ENCODE data around the gene CES3. TPM values are rescaled to one million over a fixed set of nuclear protein-coding genes. Genes with fewer than 3 reads are reported as not detected.

Gene CES3, protein sequence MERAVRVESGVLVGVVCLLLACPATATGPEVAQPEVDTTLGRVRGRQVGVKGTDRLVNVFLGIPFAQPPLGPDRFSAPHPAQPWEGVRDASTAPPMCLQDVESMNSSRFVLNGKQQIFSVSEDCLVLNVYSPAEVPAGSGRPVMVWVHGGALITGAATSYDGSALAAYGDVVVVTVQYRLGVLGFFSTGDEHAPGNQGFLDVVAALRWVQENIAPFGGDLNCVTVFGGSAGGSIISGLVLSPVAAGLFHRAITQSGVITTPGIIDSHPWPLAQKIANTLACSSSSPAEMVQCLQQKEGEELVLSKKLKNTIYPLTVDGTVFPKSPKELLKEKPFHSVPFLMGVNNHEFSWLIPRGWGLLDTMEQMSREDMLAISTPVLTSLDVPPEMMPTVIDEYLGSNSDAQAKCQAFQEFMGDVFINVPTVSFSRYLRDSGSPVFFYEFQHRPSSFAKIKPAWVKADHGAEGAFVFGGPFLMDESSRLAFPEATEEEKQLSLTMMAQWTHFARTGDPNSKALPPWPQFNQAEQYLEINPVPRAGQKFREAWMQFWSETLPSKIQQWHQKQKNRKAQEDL
- 3.1 TPM for total RNA-seq

DNA sequence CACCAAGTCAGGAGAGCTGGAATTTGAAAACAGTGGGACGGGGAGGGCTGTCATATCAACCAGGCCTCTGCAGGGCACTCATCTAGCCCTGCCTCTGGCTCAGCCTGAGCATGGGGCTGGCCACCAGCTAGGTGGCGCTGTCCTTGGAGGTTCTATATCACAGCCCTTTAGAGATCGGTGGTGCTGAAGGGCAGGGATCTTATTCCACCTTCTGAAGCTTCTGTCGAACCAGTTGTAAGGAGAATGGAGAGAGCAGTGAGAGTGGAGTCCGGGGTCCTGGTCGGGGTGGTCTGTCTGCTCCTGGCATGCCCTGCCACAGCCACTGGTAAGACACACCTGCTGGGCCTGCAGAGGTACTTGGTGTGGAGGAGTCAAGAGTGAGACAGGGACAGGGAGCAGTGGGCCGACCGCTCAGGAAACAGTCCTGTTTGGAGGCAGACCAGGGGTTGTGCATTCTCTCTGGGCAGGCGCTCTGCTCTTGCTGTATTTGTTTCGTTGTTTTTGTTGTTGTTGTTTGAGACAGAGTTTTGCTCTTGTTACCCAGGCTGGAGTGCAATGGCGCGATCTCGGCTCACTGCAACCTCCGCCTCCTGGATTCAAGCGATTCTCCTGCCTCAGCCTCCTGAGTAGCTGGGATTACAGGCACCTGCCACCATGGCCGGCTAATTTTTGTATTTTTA is at the start of gene CES3:
Gene CES3, plus strand, starts transcription at position 202 of the 680 bp plus-strand sequence. Its CDS starts 42 bp downstream, at position 244.

DNA sequence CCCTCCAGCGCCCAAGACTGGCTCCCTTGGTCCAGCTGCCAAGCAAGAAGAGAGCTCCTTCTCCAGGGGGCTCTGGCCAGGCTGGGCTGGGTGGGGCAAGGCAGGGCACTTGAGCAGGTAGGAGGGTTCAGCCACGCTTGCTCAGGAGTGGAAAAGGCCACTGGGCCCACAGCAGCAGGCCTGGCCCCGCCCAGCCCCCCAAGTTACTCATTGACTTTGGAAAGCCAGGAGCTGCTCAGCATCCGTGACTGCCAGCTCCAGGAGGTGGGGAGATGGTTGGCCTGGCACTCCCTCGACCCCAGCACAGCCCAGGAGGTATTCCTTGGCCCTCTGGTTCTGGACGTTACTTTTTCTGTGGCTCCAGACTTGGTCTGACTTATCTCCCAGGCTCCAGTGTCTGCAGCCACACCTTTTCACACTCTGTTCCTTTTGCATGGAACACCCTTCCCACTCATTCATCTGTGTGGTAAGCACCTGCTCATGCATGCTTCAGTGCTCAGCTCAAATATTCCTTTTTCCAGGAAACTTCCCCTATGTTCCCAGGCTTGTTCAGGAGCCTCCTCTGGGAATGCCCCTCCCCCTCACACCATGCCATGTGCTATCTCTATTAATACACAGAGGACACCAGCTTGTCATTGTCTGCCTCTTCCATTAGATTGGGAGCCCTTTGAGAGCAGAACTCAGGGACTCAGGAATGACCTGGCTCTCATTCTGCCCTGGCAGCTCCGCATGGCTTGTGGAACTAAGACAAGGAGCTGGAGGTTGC is 42.1 kb upstream of the CES3 start, which contains the start of gene CDH16:
Gene CDH16, minus strand, starts transcription at position 83 of the 766 bp plus-strand sequence. CDS start 820 bp downstream, outside the sequence.

DNA sequence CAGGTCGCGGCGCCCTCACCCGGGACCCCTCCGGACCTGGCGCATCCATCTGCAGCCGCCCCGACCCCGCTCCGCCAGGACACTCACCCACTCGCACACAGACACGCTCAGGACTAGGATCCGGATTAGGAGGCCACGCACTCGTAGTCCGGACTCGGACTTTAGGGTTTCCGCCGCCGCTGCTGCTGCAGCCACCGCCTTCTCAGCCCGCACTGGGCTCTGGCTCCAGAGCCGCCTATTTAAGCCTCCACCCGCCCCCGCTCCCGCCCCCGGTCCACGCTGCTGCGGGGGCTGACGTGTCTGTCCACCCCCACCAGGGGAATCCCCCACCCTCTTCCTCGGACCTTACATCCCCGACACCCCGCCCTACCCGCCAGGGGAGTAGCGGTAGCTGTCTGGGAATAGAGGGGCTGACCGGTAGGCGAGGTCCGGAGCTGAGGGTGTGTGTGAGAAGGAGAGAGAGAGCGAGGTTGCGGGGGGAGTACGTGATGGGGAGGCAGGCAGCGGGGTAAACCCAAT is 35.7 kb upstream of the CES3 start, which contains the start of gene RRAD:
Gene RRAD, minus strand, starts transcription at position 214 of the 519 bp plus-strand sequence. CDS start 356 bp downstream, outside the sequence.

DNA sequence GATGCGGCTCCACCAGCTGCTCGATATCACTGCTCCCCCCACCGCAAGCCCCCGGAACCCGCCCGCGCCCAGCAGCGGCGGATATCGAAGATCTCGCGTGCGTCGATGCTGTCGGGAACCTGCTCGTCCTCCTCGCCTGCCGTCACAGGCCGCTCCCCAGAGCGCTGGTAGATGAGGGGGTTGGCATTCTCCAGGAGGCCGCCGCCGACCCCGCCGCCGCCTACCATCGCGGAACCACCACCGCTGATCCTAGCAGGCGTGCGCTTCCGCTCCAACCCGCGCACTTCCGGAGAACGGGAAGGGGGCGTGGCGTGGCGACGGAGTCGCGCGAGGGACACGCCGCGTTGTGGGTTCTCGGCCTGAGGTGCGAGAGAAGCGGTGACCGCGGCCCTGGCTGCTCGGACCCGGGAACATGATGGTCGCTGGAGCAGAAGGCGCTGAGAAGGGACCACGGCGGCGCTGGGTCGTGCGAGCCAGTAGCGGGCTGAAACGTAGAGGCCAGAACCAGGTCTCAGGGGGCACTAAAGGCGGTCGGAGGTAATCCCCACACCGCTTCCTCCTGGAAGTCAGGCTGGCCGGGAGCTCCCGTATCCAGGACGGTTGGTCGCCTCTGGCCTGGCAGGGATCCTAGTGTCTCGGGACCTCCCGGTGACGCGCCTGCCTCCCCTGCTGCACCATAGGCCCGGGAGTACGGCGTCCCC is 26.8 kb upstream of the CES3 start, which contains the start of gene CIAO2B:
Gene CIAO2B, minus strand, starts transcription at position 265 of the 701 bp plus-strand sequence. Its CDS starts 38 bp downstream, at position 227.

DNA sequence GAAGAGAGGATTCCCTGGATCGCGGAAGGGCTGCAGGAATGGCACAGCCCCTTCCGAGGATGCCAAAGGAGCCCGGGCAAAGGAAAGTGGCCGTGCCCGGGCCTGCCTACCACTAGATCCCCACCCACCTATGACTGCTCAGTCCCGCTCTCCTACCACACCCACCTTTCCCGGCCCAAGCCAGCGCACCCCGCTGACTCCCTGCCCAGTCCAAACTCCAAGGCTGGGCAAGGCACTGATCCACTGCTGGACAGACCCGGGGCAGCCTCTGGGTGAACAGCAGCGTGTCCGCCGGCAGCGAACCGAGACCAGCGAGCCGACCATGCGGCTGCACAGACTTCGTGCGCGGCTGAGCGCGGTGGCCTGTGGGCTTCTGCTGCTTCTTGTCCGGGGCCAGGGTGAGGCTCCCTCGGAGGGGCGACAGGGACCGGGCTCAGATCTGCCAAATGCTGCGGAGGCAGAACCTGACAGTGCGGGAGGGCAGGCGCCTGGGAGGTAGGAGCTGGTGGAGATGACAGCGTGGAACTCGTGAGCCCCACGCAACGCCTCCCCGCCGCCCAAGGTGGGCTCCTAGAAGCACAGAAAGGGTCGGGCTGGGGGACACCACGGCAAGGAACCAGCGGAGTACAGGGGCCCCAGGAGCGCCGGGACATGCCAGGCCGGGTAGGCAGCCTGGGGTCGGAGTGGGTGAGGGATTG is 25.6 kb upstream of the CES3 start, which contains the start of gene CES2:
Gene CES2, plus strand, starts transcription at position 203 of the 698 bp plus-strand sequence. Its CDS starts 120 bp downstream, at position 323.

DNA sequence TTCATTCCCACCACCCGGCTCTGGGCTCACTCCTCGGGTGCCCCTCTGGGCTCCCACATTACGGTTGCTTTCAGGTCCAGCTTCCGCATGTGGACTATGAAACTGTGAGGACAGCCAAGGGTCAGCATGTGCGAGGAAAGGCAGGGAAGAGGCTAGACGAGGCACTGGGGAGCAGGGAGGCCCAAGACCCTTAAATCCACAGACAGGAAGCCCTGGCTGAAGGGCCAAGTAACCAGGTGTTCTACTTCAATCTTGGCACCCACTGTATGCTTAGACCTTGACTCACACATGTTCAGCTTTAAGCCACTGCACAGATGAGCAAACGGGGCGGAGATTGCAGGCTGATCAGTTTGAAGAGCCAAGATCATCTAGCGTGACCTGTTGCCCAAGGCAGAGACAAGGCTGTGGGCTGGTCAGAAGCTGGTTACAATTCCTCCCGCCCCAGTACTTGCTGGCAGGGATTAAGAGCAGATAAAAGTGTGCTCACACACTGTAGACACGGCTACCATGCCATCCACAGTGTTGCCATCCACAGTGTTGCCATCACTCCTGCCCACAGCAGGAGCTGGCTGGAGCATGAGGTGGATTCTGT is 27.2 kb downstream of the CES3 start, which contains the start of gene CES4A:
Gene CES4A, plus strand, starts transcription at position 393 of the 592 bp plus-strand sequence. Its CDS starts 184 bp downstream, at position 577.

Small RNAs within 50 kb of the gene (small RNA-seq; reads per million reads assigned to genes)
- gene RN7SL543P (ENCODE audit: low replicate concordance), result not detected

Other genes starting within 250 kb of the CES3 start
- gene DYNC1LI2, start 209.7 kb upstream of the CES3 start, total RNA-seq, result 124 TPM
- not detected for gene TERB1, start 159.7 kb upstream of the CES3 start, total RNA-seq
- 43.7 TPM for gene NAE1, start 130.3 kb upstream of the CES3 start, total RNA-seq
- 0.12 TPM for gene CA7, start 116.9 kb upstream of the CES3 start, total RNA-seq
- gene PDP2, start 80.8 kb upstream of the CES3 start, total RNA-seq, result 13.1 TPM
- 479 TPM for gene CDH16, start 42.4 kb upstream of the CES3 start, total RNA-seq
- gene RRAD, start 35.7 kb upstream of the CES3 start, total RNA-seq, result 21.4 TPM
- 77.7 TPM for gene CIAO2B, start 26.9 kb upstream of the CES3 start, total RNA-seq
- gene CES2, start 25.8 kb upstream of the CES3 start, total RNA-seq, result 35.0 TPM
- 6.5 TPM for gene CES4A, start 27.3 kb downstream of the CES3 start, total RNA-seq
- gene CBFB, start 67.9 kb downstream of the CES3 start, total RNA-seq, result 69.7 TPM
- gene PHAF1, start 148.7 kb downstream of the CES3 start, total RNA-seq, result 26.0 TPM
- gene B3GNT9, start 189.7 kb downstream of the CES3 start, total RNA-seq, result 21.1 TPM
- gene TRADD, start 198.6 kb downstream of the CES3 start, total RNA-seq, result 9.1 TPM
- gene FBXL8, start 198.7 kb downstream of the CES3 start, total RNA-seq, result 4.6 TPM
- gene HSF4, start 203.5 kb downstream of the CES3 start, total RNA-seq, result 5.6 TPM
- gene NOL3, start 209.3 kb downstream of the CES3 start, total RNA-seq, result 9.5 TPM
- 50.2 TPM for gene MATCAP1, start 222.7 kb downstream of the CES3 start, total RNA-seq
- 11.6 TPM for gene EXOC3L1, start 228.9 kb downstream of the CES3 start, total RNA-seq
- gene E2F4, start 230.9 kb downstream of the CES3 start, total RNA-seq, result 42.3 TPM
- gene ELMO3, start 237.9 kb downstream of the CES3 start, total RNA-seq, result 6.3 TPM